ENCODE data around the gene ZNF362.

DNA sequence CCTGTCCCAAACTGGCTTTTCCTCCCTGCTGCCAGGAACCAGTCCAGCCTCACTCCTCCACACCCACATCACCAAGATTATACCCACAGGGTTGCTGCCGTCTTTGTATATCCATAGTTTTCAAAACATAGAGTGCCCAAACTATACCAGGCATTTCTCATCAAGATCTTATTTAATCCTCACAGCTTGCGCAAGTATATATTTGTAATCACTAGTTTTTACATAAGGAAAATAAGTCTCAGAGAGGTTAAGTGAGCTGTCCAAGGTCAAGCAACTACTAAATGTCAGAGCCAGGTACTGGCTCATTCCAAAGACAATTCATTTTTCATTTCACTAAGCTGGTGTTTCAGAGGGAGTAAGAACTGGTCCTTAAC is 34.9 kb upstream of the ZNF362 start:
- TF ChIP-seq REST (IDR thresholded peaks at IDR 0.05; ENCODE audit: insufficient replicate concordance, low read depth) (no peak), CTCF (IDR thresholded peaks at IDR 0.05; ENCODE audit: insufficient read depth, low read length) (no peak), POLR2AphosphoS5 (IDR thresholded peaks at IDR 0.05; ENCODE audit: low read depth) (no peak), SPI1 (IDR thresholded peaks at IDR 0.05; ENCODE audit: borderline replicate concordance, low read depth) (no peak), GABPA (IDR thresholded peaks at IDR 0.05; ENCODE audit: low read depth) (no peak)

Data from HL-60 (cell line).